ENCODE measurements around the gene KCNQ1.

KCNQ1 gene

GRCh38 chr11:2708757-2709281, 264.0 kb downstream of the KCNQ1 start:
- DNase-seq: no peak

- no peak for DNase-seq
These were observed 264.6 kb downstream of the KCNQ1 start for GRCh38 chr11:2709429-2709828.

GRCh38 chr11:2711161-2711560, 266.4 kb downstream of the KCNQ1 start:
- DNase-seq: no peak

GRCh38 chr11:2713094-2713493, 268.3 kb downstream of the KCNQ1 start:
- DNase-seq: no peak

GRCh38 chr11:2713661-2714462, 269.1 kb downstream of the KCNQ1 start:
- DNase-seq: no peak

- no peak for DNase-seq
These were observed 269.6 kb downstream of the KCNQ1 start for GRCh38 chr11:2714463-2714800.

GRCh38 chr11:2714871-2715270, 270.1 kb downstream of the KCNQ1 start:
- no peak for DNase-seq

GRCh38 chr11:2715716-2716350, 271.0 kb downstream of the KCNQ1 start:
- no peak for DNase-seq

GRCh38 chr11:2716376-2717095, 271.7 kb downstream of the KCNQ1 start:
- DNase-seq: no peak

- DNase-seq: no peak
These were observed 272.9 kb downstream of the KCNQ1 start for GRCh38 chr11:2717561-2718325.

GRCh38 chr11:2718817-2719438, 274.1 kb downstream of the KCNQ1 start:
- DNase-seq: no peak

GRCh38 chr11:2719831-2720590, 275.2 kb downstream of the KCNQ1 start:
- DNase-seq: no peak

- no peak for DNase-seq
These were observed 276.6 kb downstream of the KCNQ1 start for GRCh38 chr11:2721210-2721916.

- DNase-seq: no peak
These were observed 278.1 kb downstream of the KCNQ1 start for GRCh38 chr11:2722955-2723354.

GRCh38 chr11:2724104-2724503, 279.3 kb downstream of the KCNQ1 start:
- DNase-seq: no peak

- DNase-seq: no peak
These were observed 280.0 kb downstream of the KCNQ1 start for GRCh38 chr11:2724653-2725367.

GRCh38 chr11:2725368-2726300, 280.8 kb downstream of the KCNQ1 start:
- DNase-seq: no peak

- DNase-seq: no peak
These were observed 282.2 kb downstream of the KCNQ1 start for GRCh38 chr11:2726964-2727363.

- no peak for DNase-seq
These were observed 283.4 kb downstream of the KCNQ1 start for GRCh38 chr11:2728128-2728662.

Data from hematopoietic multipotent progenitor cell treated with erythropoietin and hydrocortisone succinate and interleukin-3 and kit ligand, for 8 days (in vitro differentiated cells).